ENCODE measurements around the gene RASGRF1. TPM values are rescaled to one million over a fixed set of nuclear protein-coding genes. Genes with fewer than 3 reads are reported as not detected.

The RASGRF1 gene
- total RNA-seq, 2 experiments from 2014 or later = 3.0 to 4.5 TPM

GRCh38 chr15:79133309-79133708 is 42.7 kb upstream of the RASGRF1 start:
- H3K79me2 ChIP-seq (ENCODE audit: insufficient read depth, low read depth, low read length) = no peaks in the 10 kb centered on the region
- H3K4me3 ChIP-seq (ENCODE audit: low read depth, low read length, poor library complexity, severe bottlenecking) = no peak overlapping the region
- H3K27ac ChIP-seq (ENCODE audit: low read depth, low read length, poor library complexity, severe bottlenecking) = no peak overlapping the region
- no peak overlapping the region for H3K4me2 ChIP-seq (ENCODE audit: low read length)
- ChIA-PET CTCF (ENCODE audit: unreplicated experiment) (no interaction called here), POLR2A (no interaction called here)
- no peaks in the 10 kb centered on the region for H3K9me3 ChIP-seq (ENCODE audit: low read length)
- intact Hi-C loops (cut with micrococcal nuclease; ENCODE audit: unreplicated experiment) = no loop called here
- DNase-seq (ENCODE audit: low spot score) = no peak
- BruUV-seq (replicated peaks) = no TSS peak
- H4K20me1 ChIP-seq (ENCODE audit: insufficient read depth, low read length) = no peaks in the 10 kb centered on the region
- no peak overlapping the region for H2AFZ ChIP-seq (ENCODE audit: low read length)
- no peaks in the 10 kb centered on the region for H3K4me1 ChIP-seq (ENCODE audit: insufficient read depth, low read length, poor library complexity, severe bottlenecking)
- TF ChIP-seq CTCF (conservative IDR thresholded peaks at IDR 0.05; ENCODE audit: low read length) (no peak), EZH2phosphoT487 (IDR thresholded peaks at IDR 0.05; ENCODE audit: borderline replicate concordance, low read depth, low read length) (no peak)
- H3K9me2 ChIP-seq (ENCODE audit: insufficient read depth, low read length) = no peaks in the 10 kb centered on the region; the same call in 1 of the 2 replicates
- no peaks in the 10 kb centered on the region for H3K36me3 ChIP-seq (ENCODE audit: insufficient read depth, low read length)

DNA sequence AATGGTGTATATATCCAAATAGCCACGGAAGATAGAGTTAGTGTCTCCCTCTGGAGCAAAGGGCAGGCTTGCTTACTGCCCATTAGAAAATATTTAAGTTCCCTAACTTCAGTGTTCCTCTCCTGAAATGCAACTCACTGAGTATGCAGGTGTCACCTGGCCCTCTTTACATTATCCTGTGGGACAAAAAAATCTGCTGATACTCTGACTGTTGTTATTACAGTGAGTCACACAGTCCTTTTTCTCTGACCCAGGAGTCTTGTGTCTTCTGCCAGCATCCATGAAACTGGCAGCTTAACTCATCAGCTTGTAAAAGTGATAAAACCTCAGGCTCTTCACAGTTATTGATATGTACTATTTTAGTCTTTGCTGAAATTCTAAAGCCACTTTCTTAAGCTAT is 42.2 kb upstream of the RASGRF1 start:
- BruUV-seq (replicated peaks) = no TSS peak
- Histone ChIP-seq H3K9me3 (ENCODE audit: low read length) (no peaks in the 10 kb centered on the region), H3K36me3 (ENCODE audit: insufficient read depth, low read length) (no peaks in the 10 kb centered on the region), H2AFZ (ENCODE audit: low read length) (no peak overlapping the region), H3K79me2 (ENCODE audit: insufficient read depth, low read depth, low read length) (no peaks in the 10 kb centered on the region), H3K4me3 (ENCODE audit: low read depth, low read length, poor library complexity, severe bottlenecking) (no peak overlapping the region), H3K4me1 (ENCODE audit: insufficient read depth, low read length, poor library complexity, severe bottlenecking) (no peaks in the 10 kb centered on the region), H3K9me2 (ENCODE audit: insufficient read depth, low read length) (no peaks in the 10 kb centered on the region; the same call in 1 of the 2 replicates), H3K27ac (ENCODE audit: low read depth, low read length, poor library complexity, severe bottlenecking) (no peak overlapping the region), H4K20me1 (ENCODE audit: insufficient read depth, low read length) (no peaks in the 10 kb centered on the region), H3K4me2 (ENCODE audit: low read length) (no peak overlapping the region)
- TF ChIP-seq CTCF (conservative IDR thresholded peaks at IDR 0.05; ENCODE audit: low read length) (no peak), EZH2phosphoT487 (IDR thresholded peaks at IDR 0.05; ENCODE audit: borderline replicate concordance, low read depth, low read length) (no peak)
- ChIA-PET POLR2A (interaction anchor here (0.7 kb wide), 1 partner anchor 24 kb away, joined by 3 read pairs; no protein-coding TSS in a partner anchor), CTCF (ENCODE audit: unreplicated experiment) (no interaction called here)
- intact Hi-C loops (cut with micrococcal nuclease; ENCODE audit: unreplicated experiment) = no loop called here
- DNase-seq (ENCODE audit: low spot score) = no peak

DNA sequence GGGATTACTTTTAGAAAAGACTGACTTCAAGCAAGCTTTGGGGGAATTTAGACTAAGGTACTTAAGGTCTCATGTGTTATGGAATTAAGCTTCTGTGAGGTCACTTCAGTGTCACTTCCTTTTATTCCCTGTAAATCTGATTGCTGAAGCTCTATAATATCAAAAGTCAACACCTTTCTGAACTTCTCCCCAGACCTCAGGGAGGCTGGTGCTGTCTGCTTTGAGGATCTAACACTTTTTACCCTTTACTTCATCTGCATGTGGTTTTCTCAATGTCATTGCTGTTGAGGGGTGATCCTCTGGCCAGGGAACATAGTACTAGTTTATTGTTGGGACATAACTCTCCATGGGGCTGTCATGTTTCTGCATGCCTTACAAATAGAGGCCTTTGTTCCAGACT is 41.8 kb upstream of the RASGRF1 start:
- TF ChIP-seq CTCF (conservative IDR thresholded peaks at IDR 0.05; ENCODE audit: low read length) = no peak
- TF ChIP-seq EZH2phosphoT487 (IDR thresholded peaks at IDR 0.05; ENCODE audit: borderline replicate concordance, low read depth, low read length) = no peak
- no peaks in the 10 kb centered on the region for H3K36me3 ChIP-seq (ENCODE audit: insufficient read depth, low read length)
- no peak overlapping the region for H3K4me3 ChIP-seq (ENCODE audit: low read depth, low read length, poor library complexity, severe bottlenecking)
- no peak overlapping the region for H3K4me2 ChIP-seq (ENCODE audit: low read length)
- no peak overlapping the region for H3K27ac ChIP-seq (ENCODE audit: low read depth, low read length, poor library complexity, severe bottlenecking)
- DNase-seq (ENCODE audit: low spot score) = no peak
- no peaks in the 10 kb centered on the region; the same call in 1 of the 2 replicates for H3K9me2 ChIP-seq (ENCODE audit: insufficient read depth, low read length)
- intact Hi-C loops (cut with micrococcal nuclease; ENCODE audit: unreplicated experiment) = no loop called here
- no peaks in the 10 kb centered on the region for H3K9me3 ChIP-seq (ENCODE audit: low read length)
- no peaks in the 10 kb centered on the region for H3K79me2 ChIP-seq (ENCODE audit: insufficient read depth, low read depth, low read length)
- H2AFZ ChIP-seq (ENCODE audit: low read length) = no peak overlapping the region
- no TSS peak for BruUV-seq (replicated peaks)
- no peaks in the 10 kb centered on the region for H3K4me1 ChIP-seq (ENCODE audit: insufficient read depth, low read length, poor library complexity, severe bottlenecking)
- ChIA-PET POLR2A (interaction anchor here (0.7 kb wide), 2 partner anchors 25 to 77 kb away, joined by 3 to 4 read pairs; no protein-coding TSS in a partner anchor), CTCF (ENCODE audit: unreplicated experiment) (no interaction called here)
- no peaks in the 10 kb centered on the region for H4K20me1 ChIP-seq (ENCODE audit: insufficient read depth, low read length)

Data from OCI-LY7 (cell line).